Measurements from ENCODE around the gene TAF1B.

- TF ChIP-seq, protein P1, sequence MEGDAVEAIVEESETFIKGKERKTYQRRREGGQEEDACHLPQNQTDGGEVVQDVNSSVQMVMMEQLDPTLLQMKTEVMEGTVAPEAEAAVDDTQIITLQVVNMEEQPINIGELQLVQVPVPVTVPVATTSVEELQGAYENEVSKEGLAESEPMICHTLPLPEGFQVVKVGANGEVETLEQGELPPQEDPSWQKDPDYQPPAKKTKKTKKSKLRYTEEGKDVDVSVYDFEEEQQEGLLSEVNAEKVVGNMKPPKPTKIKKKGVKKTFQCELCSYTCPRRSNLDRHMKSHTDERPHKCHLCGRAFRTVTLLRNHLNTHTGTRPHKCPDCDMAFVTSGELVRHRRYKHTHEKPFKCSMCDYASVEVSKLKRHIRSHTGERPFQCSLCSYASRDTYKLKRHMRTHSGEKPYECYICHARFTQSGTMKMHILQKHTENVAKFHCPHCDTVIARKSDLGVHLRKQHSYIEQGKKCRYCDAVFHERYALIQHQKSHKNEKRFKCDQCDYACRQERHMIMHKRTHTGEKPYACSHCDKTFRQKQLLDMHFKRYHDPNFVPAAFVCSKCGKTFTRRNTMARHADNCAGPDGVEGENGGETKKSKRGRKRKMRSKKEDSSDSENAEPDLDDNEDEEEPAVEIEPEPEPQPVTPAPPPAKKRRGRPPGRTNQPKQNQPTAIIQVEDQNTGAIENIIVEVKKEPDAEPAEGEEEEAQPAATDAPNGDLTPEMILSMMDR (IDR thresholded peaks at IDR 0.05): no peak
- no peak for TF ChIP-seq POLR2A (IDR thresholded peaks at IDR 0.05)
These were observed 62.1 kb downstream of the TAF1B start for GRCh38 chr2:9905413-9905812.
